Measurements from ENCODE around the gene USP46. TPM values are rescaled to one million over a fixed set of nuclear protein-coding genes. Genes with fewer than 3 reads are reported as not detected.

Gene USP46
- total RNA-seq, 6 experiments from 2014 or later = 4.0 to 5.7 (median 4.9) TPM

DNA sequence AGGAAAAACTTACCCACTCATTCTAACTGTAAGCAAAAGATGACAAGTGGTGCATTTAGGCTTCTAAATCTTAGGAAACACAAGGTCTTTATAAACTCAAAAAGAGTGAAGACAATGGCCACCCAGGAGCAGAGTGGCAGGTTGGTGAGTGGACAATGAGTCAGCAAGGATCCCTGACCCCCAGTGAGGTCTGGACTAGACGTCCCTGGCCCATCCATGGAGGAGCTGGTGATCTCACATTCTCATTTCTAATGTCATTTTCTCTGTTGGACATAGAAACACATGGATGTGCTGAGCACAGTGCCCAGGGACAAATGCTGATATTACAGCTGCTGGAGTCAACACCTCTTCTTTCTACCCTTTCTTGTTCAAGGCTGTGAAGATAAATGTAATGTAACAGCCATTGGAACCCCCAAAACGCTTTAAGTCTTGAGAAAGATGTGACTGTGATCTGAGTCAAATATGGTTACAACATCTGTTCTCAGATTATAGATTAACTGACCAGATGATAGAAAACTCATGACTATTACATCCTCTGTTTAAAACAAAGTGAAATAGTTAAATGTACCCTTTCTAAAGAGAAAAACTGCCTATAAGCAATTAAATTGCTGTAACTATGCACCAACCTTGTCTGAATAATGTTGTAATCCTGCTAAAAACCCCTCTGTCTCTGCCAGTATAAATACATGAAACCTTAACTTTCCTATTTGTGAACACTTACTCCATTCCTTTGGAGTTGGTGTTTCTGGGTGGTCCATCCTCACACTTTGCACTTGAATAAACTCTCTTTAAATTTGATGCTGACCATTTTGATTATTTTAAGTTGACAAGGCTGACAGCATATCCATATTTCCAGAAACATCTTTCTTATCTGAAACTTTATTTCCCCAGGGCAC, 92.7 kb downstream of the USP46 start:
- H3K9me3 ChIP-seq = no peaks in the 10 kb centered on the region
- H3K27me3 ChIP-seq = no peaks in the 10 kb centered on the region
- no peak overlapping the region for H3K4me3 ChIP-seq
- no peak overlapping the region for H3K27ac ChIP-seq
- H3K4me1 ChIP-seq = no peaks in the 10 kb centered on the region
- H3K36me3 ChIP-seq = no peaks in the 10 kb centered on the region
- WGBS (ENCODE audit: insufficient coverage, low coverage, low lambda C conversion rate, missing lambda C conversion rate) = 28% methylated on average over 2 of the region's 2 CpGs
- DNase-seq (no peak), ATAC-seq (no peak)
- no peak for TF ChIP-seq POLR2A (IDR thresholded peaks at IDR 0.05)
- TF ChIP-seq, protein P1, sequence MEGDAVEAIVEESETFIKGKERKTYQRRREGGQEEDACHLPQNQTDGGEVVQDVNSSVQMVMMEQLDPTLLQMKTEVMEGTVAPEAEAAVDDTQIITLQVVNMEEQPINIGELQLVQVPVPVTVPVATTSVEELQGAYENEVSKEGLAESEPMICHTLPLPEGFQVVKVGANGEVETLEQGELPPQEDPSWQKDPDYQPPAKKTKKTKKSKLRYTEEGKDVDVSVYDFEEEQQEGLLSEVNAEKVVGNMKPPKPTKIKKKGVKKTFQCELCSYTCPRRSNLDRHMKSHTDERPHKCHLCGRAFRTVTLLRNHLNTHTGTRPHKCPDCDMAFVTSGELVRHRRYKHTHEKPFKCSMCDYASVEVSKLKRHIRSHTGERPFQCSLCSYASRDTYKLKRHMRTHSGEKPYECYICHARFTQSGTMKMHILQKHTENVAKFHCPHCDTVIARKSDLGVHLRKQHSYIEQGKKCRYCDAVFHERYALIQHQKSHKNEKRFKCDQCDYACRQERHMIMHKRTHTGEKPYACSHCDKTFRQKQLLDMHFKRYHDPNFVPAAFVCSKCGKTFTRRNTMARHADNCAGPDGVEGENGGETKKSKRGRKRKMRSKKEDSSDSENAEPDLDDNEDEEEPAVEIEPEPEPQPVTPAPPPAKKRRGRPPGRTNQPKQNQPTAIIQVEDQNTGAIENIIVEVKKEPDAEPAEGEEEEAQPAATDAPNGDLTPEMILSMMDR (IDR thresholded peaks at IDR 0.05) = no peak
- intact Hi-C loops (cut with DNase I) = no loop called here

DNA sequence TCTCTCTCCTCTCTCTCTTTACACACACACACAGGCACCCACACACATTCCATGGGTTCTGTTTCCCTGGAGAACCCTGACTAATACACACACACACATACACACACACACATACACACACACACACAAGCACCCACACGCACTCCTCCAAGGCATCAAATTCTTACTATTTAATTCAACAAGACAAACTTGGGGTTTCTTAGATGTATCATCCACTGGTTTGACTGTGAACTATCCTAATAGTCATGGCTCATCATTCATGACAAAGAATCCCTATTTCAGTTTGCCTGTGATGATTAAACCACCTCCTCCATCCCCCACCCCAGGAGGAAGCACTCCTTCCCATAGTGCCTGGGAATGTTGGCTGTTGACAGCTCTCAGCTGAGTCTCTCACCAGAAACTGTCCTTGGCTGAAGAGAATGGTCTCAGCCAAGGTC, 98.2 kb downstream of the USP46 start:
- Histone ChIP-seq H3K36me3 (no peaks in the 10 kb centered on the region), H3K9me3 (no peaks in the 10 kb centered on the region), H3K27ac (no peak overlapping the region), H3K4me3 (no peak overlapping the region), H3K27me3 (no peaks in the 10 kb centered on the region), H3K4me1 (no peaks in the 10 kb centered on the region)
- ATAC-seq = no peak
- no peak for TF ChIP-seq POLR2A (IDR thresholded peaks at IDR 0.05)
- TF ChIP-seq, protein P1 (IDR thresholded peaks at IDR 0.05) = no peak
- 100% methylated on average over 1 of the region's 1 CpG for WGBS (ENCODE audit: insufficient coverage, low coverage, low lambda C conversion rate, missing lambda C conversion rate)
- DNase-seq = no peak
- intact Hi-C loops (cut with DNase I) = no loop called here

GRCh38 chr4:52555356-52555716, 103.8 kb downstream of the USP46 start:
- intact Hi-C loops (cut with DNase I) = no loop called here
- DNase-seq (no peak), ATAC-seq (no peak)
- 63% methylated on average over 7 of the region's 7 CpGs for WGBS (ENCODE audit: insufficient coverage, low coverage, low lambda C conversion rate, missing lambda C conversion rate)
- Histone ChIP-seq H3K36me3 (no peaks in the 10 kb centered on the region), H3K27ac (no peak overlapping the region), H3K4me3 (no peak overlapping the region), H3K4me1 (no peaks in the 10 kb centered on the region), H3K9me3 (no peaks in the 10 kb centered on the region), H3K27me3 (no peaks in the 10 kb centered on the region)
- TF ChIP-seq POLR2A (IDR thresholded peaks at IDR 0.05) = no peak
- TF ChIP-seq, protein P1 (IDR thresholded peaks at IDR 0.05) = no peak

DNA sequence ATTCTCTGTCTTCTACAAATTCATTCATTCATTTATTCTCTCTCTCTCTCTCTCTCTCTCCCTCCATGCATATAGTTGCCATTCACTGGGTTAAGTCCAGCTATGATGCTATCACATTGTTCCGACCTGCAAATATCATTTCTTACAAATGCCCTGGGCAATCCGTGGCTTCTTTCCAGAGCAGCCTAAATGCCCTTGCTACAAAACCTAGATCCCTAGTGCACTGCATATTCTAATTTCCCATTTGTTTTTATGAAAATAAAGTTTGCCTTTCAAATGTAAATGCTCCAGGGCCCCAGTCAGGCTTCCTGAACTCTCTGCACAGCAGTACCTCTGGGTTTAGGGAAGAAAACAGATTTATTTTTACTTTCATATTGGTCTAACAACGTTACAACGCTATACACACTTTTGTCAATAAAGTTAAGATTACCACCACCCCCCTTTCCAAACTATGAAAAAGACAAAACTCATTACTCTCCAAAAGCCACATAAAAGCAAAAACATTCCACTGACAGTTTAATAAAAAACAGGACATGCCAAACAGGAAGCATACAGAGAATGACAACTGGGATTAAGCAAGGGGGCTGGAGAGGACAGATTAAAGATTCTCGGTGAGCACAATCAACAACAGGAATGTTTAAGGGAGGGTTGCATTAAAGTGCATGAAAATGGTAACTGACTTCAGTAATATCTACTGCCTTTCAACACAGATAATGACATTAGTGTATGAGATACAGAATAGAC, 104.3 kb downstream of the USP46 start:
- DNase-seq (no peak), ATAC-seq (no peak)
- intact Hi-C loops (cut with DNase I) = no loop called here
- no peak overlapping the region for H3K27ac ChIP-seq
- TF ChIP-seq, protein P1 (IDR thresholded peaks at IDR 0.05) = no peak
- no peak for TF ChIP-seq POLR2A (IDR thresholded peaks at IDR 0.05)
- 44% methylated on average over 5 of the region's 5 CpGs for WGBS (ENCODE audit: insufficient coverage, low coverage, low lambda C conversion rate, missing lambda C conversion rate)
- H3K27me3 ChIP-seq = no peaks in the 10 kb centered on the region
- no peaks in the 10 kb centered on the region for H3K4me1 ChIP-seq
- H3K4me3 ChIP-seq = no peak overlapping the region
- no peaks in the 10 kb centered on the region for H3K9me3 ChIP-seq
- no peaks in the 10 kb centered on the region for H3K36me3 ChIP-seq
